Measurements from ENCODE around the gene MTMR12.
A peak's percentile ranks its signal among the peaks of the same experiment; 100 is the strongest.
"Not testable (repeated sequence)": the region's sequence is repeated elsewhere in the genome, so short reads cannot be mapped to it uniquely, and the experiment has no call there.

Gene MTMR12

DNA sequence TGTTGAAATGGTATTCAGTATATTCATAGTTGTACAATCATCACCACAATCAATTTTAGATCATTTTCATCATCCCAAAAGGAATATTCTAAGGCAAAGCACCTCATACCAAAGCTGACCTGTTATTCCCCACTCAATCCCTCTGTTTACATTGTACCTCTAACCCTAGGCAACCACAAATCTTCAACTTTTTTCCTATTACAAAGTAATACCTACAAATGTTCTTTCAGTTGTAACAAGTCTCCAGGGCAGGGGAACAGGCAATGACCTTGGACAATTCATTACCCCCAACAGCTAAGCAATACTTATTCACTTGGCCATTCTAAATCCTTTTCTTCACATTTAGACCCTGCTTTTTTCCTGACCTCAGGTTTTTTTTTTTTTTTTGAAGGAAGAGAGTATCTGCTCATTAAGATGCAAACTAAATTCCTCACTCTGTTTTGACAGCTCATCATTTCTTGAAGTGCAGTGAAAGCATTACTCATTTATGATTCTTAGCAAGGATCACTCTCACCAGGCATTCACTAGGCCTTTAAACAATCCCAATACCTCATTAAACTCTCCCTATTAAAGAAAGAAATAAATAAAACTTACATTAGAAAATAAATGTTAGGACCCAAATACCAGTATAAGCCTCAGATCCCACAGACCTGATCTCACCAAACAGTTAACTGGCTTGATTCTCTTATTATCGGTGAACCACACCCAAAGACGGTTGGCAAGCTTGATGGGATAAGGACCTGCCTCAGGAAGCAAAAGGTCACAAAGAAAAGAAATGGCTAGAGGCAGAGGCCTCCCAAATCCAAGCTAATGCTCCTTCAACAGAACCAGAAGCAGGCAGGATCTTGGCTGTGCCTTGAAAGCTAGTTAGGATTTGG is 15.3 kb downstream of the MTMR12 start:
- DNase-seq: peak; percentile 82

- not testable (repeated sequence) for DNase-seq
Measured at GRCh38 chr5:32295966-32296772, 16.6 kb downstream of the MTMR12 start.

- DNase-seq: no peak
Measured at GRCh38 chr5:32291591-32291990, 21.1 kb downstream of the MTMR12 start.

- no peak for DNase-seq
Measured at GRCh38 chr5:32290922-32291321, 21.8 kb downstream of the MTMR12 start.

DNA sequence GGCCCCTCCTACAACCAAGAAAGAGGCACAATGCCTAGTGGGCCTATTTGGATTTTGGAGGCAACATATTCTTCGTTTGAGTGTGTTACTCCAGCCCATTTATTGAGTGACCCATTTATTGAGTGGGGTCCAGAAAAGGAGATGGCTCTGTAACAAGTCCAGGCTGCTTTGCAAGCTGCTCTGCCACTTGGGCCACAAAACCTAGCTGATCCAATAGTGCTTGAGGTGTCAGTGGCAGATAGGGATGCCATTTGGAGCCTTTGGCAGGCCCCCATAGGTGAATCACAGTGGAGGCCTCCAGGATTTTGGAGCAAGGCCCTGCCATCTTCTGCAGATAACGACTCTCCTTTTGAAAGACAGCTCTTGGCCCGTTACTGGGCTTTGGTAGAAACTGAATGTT is 22.2 kb downstream of the MTMR12 start:
- DNase-seq: not testable (repeated sequence)

GRCh38 chr5:32289986-32290385 is 22.8 kb downstream of the MTMR12 start:
- DNase-seq: not testable (repeated sequence)

DNA sequence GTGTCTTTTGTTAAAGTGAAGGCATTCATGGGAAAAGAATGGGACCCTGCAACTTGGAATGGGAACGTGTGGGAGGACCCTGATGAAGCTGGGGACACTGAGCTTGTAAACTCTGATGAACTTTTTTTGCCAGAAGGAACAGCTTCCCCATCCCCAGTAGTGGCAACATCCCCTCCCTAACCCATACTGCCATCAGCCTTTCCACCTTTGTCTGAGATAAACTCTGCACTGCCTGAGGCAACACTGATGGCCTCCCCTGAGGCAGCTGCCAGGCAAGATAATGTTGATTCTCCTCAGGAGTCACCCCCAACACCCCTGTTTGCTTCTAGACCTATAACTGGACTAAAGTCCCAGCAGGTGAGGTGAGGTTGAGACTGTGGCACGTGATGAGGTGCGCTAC is 24.6 kb downstream of the MTMR12 start:
- not testable (repeated sequence) for DNase-seq

DNA sequence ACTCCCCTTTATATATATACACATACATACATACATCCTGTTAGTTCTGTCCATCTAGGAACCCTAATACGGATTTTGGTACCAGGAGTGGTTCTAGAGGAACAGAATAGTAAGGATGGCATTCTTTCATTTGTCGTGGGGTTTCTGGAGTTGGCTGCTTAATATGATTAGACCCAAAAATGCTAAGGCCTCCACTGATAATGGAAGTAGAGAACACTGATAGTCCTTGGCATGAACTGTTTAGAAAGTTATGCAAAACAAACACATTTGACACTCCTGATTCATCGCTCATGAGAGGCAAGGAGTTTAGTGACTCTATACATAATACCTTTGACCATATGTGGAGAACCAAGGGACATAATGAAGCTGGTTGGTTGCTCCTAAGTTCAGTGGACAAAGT is 25.2 kb downstream of the MTMR12 start:
- not testable (repeated sequence) for DNase-seq

DNA sequence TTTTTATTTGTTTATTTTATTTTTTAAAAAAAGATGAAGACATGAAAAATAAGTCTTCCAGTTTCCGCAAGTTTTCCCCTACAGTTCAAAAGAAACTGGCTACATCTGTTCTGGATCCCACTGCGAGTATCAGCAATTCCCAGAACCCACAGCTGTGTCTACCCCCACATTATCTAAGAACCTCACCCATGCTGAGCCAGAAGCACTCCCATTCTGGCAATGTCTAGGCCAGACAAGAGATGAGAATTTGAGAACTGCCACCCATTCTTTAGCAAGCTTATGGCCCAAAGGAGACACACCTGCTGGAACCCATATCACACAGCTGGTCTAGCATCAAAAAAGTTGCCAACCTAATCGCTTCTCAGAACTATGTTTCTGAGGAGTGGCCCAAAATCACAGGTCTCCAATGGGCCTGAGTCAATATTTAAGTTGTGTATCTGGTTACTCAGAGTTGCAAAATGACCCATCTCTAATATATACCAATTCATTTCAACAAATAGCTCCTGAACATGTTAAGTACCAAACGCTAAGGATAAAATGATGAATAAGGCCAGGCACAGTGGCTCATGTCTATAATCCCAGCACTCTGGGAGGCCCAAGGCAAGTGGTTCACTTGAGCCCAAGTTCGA is 27.1 kb downstream of the MTMR12 start:
- DNase-seq: peak; percentile 61

DNA sequence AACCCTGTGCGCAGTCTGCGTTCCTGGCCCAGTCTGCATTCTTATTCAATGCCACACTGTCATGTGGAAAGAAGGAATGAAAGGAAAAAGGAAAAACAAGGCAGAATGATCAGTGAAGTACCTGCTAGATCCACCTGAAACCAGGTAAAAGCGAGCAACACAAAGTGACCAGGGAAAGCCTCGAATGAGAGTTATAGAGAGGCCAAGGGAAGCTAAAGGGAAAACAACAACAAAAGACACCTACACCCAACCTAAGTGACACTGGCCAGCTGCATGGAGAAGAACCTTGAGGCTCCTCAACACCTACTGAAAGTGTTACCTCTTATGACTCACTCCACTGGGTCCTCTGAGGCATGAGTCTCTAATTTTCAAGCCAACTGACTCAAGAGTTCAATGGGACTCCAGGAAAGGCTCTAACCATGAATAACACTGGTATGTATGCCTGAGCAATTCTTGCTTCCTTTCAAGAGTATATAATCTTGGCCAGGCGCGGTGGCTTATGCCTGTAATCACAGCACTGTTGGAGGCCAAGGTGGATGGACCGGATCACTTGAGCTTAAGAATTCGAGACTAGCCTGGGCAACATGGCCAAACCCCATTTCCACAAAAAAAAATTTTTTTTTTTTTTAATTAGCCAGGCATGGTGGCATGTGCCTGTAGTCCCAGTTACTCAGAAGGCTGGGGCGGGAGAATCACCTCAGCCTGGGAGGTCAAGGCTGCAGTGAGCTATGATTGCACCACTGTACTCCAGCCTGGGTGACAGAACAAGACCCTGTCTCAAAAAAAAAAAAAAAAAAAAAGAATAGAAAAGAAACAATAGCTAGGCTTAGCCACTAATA is 29.0 kb downstream of the MTMR12 start:
- no peak for DNase-seq

- DNase-seq: no peak
Measured at GRCh38 chr5:32283061-32283460, 29.7 kb downstream of the MTMR12 start.

- DNase-seq: no peak
Measured at GRCh38 chr5:32282633-32283032, 30.1 kb downstream of the MTMR12 start.

DNA sequence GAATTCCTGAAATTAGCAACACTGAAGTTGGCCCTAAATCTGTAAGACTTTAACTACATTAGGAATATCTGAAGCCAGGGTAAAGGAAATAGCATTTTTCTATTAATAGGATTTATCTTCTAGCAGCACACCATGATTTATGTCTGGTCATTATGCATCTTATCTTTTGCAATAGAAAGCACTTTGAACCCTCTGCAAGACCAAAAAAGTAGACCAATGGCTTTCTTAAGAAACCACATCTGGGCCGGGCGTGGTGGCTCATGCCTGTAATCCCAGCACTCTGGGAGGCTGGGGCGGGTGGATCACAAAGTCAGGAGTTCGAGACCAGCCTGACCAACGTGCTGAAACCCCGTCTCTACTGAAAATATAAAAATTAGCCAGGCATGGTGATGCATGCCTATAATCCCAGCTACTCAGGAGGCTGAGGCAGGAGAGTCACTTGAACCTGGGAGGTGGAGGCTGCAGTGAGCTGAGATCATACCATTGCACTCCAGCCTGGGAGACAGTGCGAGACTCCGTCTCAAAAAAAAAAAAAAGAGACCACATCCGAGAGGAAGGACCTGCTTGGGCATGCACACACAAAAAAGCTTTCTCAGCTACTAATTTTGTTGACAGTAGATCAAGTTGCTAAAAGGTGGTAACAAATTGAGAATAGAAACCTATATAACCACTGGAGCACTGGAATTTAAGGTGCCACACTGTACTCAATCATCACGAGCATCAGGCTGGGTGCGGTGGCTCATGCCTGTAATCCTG is 31.2 kb downstream of the MTMR12 start:
- peak; percentile 72 for DNase-seq

GRCh38 chr5:32280656-32281081 is 32.1 kb downstream of the MTMR12 start:
- DNase-seq: no peak

GRCh38 chr5:32279786-32280185 is 33.0 kb downstream of the MTMR12 start:
- no peak for DNase-seq

GRCh38 chr5:32279223-32279622 is 33.5 kb downstream of the MTMR12 start:
- no peak for DNase-seq

- DNase-seq: peak; percentile 85
Measured at GRCh38 chr5:32278406-32278805, 34.3 kb downstream of the MTMR12 start.

- DNase-seq: no peak
Measured at GRCh38 chr5:32277798-32278197, 34.9 kb downstream of the MTMR12 start.

DNA sequence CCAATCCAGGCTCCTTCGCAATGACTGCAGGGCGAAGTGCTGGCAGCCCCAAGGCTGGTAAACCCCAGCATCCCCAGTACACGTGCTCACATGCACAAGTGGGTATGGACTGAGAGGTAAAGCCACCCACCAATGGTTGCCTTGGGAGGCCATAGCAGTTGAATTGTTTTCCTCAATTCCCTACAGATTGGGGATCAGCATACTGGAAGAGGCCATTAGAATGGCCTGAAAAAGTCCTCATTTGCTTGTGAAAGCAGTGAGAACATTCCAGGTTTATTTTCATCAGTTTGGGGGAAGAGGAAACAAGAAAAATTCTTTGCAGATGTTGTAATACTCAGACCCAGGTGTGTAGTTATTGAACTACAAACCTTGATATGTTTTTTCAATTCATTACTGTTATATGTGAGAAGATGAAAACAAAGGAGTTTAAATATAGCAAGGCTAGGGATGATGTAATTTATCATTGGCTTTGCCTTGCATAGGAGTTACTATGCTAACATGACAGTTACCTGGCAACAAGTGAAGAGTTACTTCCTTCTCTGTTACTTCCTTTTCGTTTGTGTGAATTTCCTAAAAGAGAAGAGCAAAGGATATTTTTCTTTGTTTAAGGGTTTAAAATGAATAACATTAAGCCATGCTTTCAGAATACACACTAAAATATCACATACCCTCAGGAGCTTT is 36.4 kb downstream of the MTMR12 start:
- peak; percentile 59 for DNase-seq

DNA sequence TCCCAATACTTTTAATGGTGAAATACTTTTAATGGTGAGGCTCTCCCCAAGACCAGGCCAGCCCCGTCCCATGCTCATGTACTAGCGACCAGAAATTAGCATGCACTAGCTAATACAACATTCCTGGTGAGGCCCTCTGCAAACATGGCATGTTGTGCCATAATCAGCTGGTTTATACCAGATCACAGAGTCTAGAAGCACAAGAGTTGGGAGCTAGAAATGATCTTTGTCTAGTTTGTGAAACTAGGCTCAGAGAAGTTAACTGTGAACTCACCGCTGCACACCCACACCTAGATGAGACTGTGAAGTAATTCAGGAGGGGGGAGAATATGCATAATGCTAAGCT is 37.4 kb downstream of the MTMR12 start:
- no peak for DNase-seq

Data from hematopoietic multipotent progenitor cell treated with erythropoietin and hydrocortisone succinate and interleukin-3 and kit ligand, for 4 days (in vitro differentiated cells).